Mammary epithelial cell (primary cell): ENCODE measurements around the gene SMIM45.

Source experiments
- EZH2 ChIP-seq: IDR thresholded peaks from 2 replicates; pipeline ENCODE4 v1.6.1; 2012; ENCODE audit warnings: low read length, inconsistent platforms, borderline replicate concordance
- TF ChIP-seq, protein P1 (sequence below), 2 donors: IDR thresholded peaks in 1 of 2; conservative IDR thresholded peaks in 1 of 2; 2 replicates each; pipeline ENCODE4 v1.5.1; 2011 to 2012; ENCODE audit warnings: inconsistent platforms in 2 of 2, low read length in 2 of 2, mild to moderate bottlenecking in 2 of 2, control low read depth in 1 of 2, low read depth in 1 of 2; ENCODE audit not compliant: insufficient read depth in 1 of 2; ENCODE audit errors: extremely low read depth in 1 of 2

DNA sequence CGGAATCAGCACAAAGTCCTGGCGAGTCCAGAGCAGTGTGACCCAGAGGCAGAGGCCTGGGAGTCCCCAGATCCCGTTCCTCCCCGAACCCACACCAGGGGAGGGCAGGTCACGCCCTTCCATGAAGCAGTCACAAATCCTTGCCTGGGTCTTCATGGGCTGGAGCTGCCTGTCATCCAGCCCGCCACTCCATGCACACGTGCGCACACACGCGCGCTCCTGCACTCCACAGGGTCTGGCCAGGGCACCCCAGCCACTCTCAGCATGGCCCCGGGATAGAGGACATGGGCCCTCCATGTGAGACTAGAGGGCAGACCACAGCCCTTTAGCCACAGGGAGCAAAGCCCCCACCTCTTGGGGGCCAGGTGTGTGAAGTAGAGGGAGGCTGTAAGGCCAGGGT is 19.6 kb upstream of the SMIM45 start:
- TF ChIP-seq, protein P1, sequence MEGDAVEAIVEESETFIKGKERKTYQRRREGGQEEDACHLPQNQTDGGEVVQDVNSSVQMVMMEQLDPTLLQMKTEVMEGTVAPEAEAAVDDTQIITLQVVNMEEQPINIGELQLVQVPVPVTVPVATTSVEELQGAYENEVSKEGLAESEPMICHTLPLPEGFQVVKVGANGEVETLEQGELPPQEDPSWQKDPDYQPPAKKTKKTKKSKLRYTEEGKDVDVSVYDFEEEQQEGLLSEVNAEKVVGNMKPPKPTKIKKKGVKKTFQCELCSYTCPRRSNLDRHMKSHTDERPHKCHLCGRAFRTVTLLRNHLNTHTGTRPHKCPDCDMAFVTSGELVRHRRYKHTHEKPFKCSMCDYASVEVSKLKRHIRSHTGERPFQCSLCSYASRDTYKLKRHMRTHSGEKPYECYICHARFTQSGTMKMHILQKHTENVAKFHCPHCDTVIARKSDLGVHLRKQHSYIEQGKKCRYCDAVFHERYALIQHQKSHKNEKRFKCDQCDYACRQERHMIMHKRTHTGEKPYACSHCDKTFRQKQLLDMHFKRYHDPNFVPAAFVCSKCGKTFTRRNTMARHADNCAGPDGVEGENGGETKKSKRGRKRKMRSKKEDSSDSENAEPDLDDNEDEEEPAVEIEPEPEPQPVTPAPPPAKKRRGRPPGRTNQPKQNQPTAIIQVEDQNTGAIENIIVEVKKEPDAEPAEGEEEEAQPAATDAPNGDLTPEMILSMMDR (conservative IDR thresholded peaks at IDR 0.05 in 1 of 2, IDR thresholded peaks at IDR 0.05 in 1 of 2; ENCODE audit: extremely low read depth in 1 of 2, insufficient read depth in 1 of 2, low read depth in 1 of 2, low read length in 2 of 2): no peak
- no peak for TF ChIP-seq EZH2
